B cell (primary cell): ENCODE data around the gene NPW.
A peak's percentile ranks its signal among the peaks of the same experiment; 100 is the strongest.

Source experiments
- CTCF ChIP-seq: fragments of 200-600 bp; IDR thresholded peaks from one replicate; pipeline ENCODE4 v1.8.0; 2022; ENCODE audit warnings: antibody characterized with exemption, mild to moderate bottlenecking
- EZH2 ChIP-seq: IDR thresholded peaks from 2 replicates; pipeline ENCODE4 v1.6.1; 2012; ENCODE audit warnings: borderline replicate concordance, low read depth, mild to moderate bottlenecking, moderate library complexity, low read length; ENCODE audit not compliant: insufficient read depth, poor library complexity, severe bottlenecking

GRCh38 chr16:2047330-2048115 lies 27.9 kb downstream of the NPW start, which contains the start of the genes NTHL1 and TSC2:
- TF ChIP-seq EZH2 (no peak), CTCF (peak; percentile 26)
